ENCODE measurements around the gene KRT4.

The KRT4 gene

DNA sequence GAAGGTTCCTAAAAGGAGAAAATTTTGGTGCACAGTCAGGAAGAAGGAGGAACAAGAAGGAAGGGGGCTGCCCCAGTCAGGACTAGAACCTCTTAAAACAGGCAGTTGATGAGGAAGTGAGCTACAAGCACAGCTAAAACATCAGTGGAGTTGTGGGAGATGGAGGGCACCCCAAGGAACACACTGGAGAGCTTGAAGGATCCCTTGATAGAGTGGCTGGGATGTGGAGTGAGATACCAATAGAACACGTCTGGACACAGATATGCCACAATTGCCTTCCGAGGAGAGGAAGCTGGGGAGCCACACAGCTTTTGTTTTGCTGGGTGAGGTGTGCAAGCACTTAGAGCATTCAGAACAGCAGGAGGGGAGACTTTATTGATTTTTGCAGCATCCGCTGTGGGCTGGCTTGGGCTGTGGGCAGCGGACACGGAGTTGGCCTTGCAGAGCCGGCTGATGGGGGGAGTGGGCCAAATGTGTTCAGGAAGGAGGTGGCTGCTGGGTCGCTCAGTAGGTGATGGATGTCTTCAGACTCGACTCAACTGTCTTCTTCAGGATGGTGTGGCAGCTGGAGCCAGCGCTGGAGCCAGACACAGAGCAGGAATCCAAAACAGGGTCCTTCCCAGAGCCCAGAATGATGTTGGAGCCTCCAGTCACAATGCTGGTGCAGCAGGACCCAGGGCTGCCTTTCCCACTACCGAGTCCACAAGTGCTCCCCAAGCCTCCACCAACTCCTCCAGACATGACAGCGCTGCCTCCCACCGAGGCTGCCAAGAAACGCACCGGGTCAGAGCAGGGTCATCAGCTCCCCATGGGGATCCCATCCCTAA lies 24.9 kb upstream of the KRT4 start:
- no peaks in the 10 kb centered on the region; the same call in 1 of the 2 replicates for H3K27me3 ChIP-seq (ENCODE audit: control insufficient read depth, low read length)
- no peaks in the 10 kb centered on the region for H3K9me3 ChIP-seq (ENCODE audit: control insufficient read depth, insufficient read depth, low read length)
- no peak for TF ChIP-seq EZH2phosphoT487 (IDR thresholded peaks at IDR 0.05; ENCODE audit: borderline replicate concordance, low read length)
- TF ChIP-seq, protein P1, sequence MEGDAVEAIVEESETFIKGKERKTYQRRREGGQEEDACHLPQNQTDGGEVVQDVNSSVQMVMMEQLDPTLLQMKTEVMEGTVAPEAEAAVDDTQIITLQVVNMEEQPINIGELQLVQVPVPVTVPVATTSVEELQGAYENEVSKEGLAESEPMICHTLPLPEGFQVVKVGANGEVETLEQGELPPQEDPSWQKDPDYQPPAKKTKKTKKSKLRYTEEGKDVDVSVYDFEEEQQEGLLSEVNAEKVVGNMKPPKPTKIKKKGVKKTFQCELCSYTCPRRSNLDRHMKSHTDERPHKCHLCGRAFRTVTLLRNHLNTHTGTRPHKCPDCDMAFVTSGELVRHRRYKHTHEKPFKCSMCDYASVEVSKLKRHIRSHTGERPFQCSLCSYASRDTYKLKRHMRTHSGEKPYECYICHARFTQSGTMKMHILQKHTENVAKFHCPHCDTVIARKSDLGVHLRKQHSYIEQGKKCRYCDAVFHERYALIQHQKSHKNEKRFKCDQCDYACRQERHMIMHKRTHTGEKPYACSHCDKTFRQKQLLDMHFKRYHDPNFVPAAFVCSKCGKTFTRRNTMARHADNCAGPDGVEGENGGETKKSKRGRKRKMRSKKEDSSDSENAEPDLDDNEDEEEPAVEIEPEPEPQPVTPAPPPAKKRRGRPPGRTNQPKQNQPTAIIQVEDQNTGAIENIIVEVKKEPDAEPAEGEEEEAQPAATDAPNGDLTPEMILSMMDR (IDR thresholded peaks at IDR 0.05; ENCODE audit: low read depth, low read length, poor library complexity, severe bottlenecking) = no peak
- H4K20me1 ChIP-seq (ENCODE audit: control insufficient read depth, insufficient read depth, low read depth, low read length) = no peaks in the 10 kb centered on the region
- no peaks in the 10 kb centered on the region for H3K4me1 ChIP-seq (ENCODE audit: control insufficient read depth, low read length)
- no peak overlapping the region for H3K4me3 ChIP-seq (ENCODE audit: low read length)
- no peaks in the 10 kb centered on the region for H3K9me2 ChIP-seq (replicated peaks; ENCODE audit: control insufficient read depth, low read length)
- H3F3A ChIP-seq (ENCODE audit: control insufficient read depth, insufficient read depth) = no peaks in the 10 kb centered on the region
- H3K79me2 ChIP-seq (ENCODE audit: control insufficient read depth, low read length) = no peaks in the 10 kb centered on the region
- no peak overlapping the region for H3K27ac ChIP-seq (ENCODE audit: low read depth, low read length)
- no peak overlapping the region for H3K4me2 ChIP-seq (ENCODE audit: low read length)
- H3K36me3 ChIP-seq (ENCODE audit: control insufficient read depth, low read length) = no peaks in the 10 kb centered on the region

DNA sequence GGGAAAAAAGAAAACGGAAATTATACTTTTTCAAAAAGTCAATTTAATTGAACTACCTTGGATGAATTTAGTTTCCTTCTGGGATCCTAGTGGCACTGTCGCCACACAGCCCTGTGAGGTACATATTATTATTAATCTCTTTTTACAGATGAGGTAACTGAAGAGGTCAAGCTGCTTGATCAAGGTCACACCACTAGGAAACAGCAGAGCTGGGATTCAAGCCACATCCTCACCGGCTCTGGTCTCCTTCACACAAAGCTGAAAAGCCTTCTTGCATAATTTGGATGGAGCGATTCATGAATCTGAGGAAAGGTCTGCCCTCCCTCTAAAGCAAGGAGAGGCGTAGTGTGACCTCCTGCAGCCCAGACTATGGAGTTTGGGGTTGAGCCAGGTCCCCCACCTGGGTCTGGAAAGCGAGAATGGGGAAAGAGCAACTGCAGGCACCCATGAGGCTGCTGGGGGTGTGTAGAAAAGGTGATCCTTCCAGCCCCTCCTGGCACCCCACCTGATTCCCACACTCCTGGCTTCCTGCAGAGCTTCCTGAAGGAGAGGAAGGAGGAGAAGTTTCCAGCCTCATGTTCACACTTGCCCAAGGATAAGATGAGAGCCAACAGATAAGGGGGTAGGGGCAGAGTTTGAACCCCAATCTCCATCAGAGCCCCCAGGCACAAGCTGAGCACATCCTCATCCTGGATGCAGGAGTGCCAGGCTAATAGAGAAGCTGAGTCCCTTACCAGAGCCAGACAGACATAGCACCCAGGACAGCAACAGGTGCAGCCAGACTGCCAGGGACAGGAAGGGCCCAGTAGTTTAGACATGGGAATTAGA lies 24.1 kb upstream of the KRT4 start:
- TF ChIP-seq EZH2phosphoT487 (IDR thresholded peaks at IDR 0.05; ENCODE audit: borderline replicate concordance, low read length) = no peak
- TF ChIP-seq, protein P1 (IDR thresholded peaks at IDR 0.05; ENCODE audit: low read depth, low read length, poor library complexity, severe bottlenecking) = no peak
- Histone ChIP-seq H3K4me3 (ENCODE audit: low read length) (no peak overlapping the region), H3K36me3 (ENCODE audit: control insufficient read depth, low read length) (no peaks in the 10 kb centered on the region), H3K9me2 (replicated peaks; ENCODE audit: control insufficient read depth, low read length) (no peaks in the 10 kb centered on the region), H3F3A (ENCODE audit: control insufficient read depth, insufficient read depth) (no peaks in the 10 kb centered on the region), H3K4me1 (ENCODE audit: control insufficient read depth, low read length) (no peaks in the 10 kb centered on the region), H3K79me2 (ENCODE audit: control insufficient read depth, low read length) (no peaks in the 10 kb centered on the region), H3K4me2 (ENCODE audit: low read length) (no peak overlapping the region), H4K20me1 (ENCODE audit: control insufficient read depth, insufficient read depth, low read depth, low read length) (no peaks in the 10 kb centered on the region), H3K9me3 (ENCODE audit: control insufficient read depth, insufficient read depth, low read length) (no peaks in the 10 kb centered on the region), H3K27me3 (ENCODE audit: control insufficient read depth, low read length) (no peaks in the 10 kb centered on the region; the same call in 1 of the 2 replicates), H3K27ac (ENCODE audit: low read depth, low read length) (no peak overlapping the region)

DNA sequence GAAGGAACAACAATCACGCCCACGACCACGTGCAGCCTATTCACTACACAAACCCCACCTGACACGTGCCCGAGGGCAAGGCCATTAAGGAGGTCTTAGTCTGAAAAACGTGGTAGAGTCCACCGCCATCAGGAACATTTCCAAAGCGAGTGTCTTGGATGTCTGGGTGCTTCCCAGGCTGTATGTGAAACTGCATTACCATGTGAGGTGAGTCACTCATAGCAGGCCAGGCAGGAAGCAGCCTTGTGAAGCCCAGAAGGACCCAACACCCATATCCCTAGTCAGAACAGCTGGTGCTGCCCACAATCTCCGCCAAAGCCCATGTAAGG lies 23.5 kb upstream of the KRT4 start:
- Histone ChIP-seq H3K4me2 (ENCODE audit: low read length) (no peak overlapping the region), H3K4me1 (ENCODE audit: control insufficient read depth, low read length) (no peaks in the 10 kb centered on the region), H3K36me3 (ENCODE audit: control insufficient read depth, low read length) (no peaks in the 10 kb centered on the region), H3K79me2 (ENCODE audit: control insufficient read depth, low read length) (no peaks in the 10 kb centered on the region), H3F3A (ENCODE audit: control insufficient read depth, insufficient read depth) (no peaks in the 10 kb centered on the region), H3K9me3 (ENCODE audit: control insufficient read depth, insufficient read depth, low read length) (no peaks in the 10 kb centered on the region), H3K4me3 (ENCODE audit: low read length) (no peak overlapping the region), H3K27ac (ENCODE audit: low read depth, low read length) (no peak overlapping the region), H4K20me1 (ENCODE audit: control insufficient read depth, insufficient read depth, low read depth, low read length) (no peaks in the 10 kb centered on the region), H3K9me2 (replicated peaks; ENCODE audit: control insufficient read depth, low read length) (no peaks in the 10 kb centered on the region), H3K27me3 (ENCODE audit: control insufficient read depth, low read length) (no peaks in the 10 kb centered on the region; the same call in 1 of the 2 replicates)
- TF ChIP-seq EZH2phosphoT487 (IDR thresholded peaks at IDR 0.05; ENCODE audit: borderline replicate concordance, low read length) = no peak
